HepG2 (cell line): ENCODE data around the gene TTYH1. TPM values are rescaled to one million over a fixed set of nuclear protein-coding genes. Genes with fewer than 3 reads are reported as not detected.

ENCODE experiments used
- ELF1 ChIP-seq: sonication (generic); formaldehyde crosslinking; IDR thresholded peaks from 2 replicates; pipeline ENCODE4 v1.4.0; 2020; ENCODE audit warnings: missing genetic modification reagents
- FOSL2 ChIP-seq: sonication (generic); formaldehyde crosslinking; IDR thresholded peaks from 2 replicates; pipeline ENCODE4 v1.4.0; 2020; ENCODE audit warnings: missing genetic modification reagents
- FOXJ3 ChIP-seq: sonication (generic); formaldehyde crosslinking; IDR thresholded peaks from 2 replicates; pipeline ENCODE4 v1.4.0; 2020; ENCODE audit warnings: missing genetic modification reagents, mild to moderate bottlenecking, borderline replicate concordance
- GABPA ChIP-seq, 2 experiments: IDR thresholded peaks; 2 replicates each; pipeline ENCODE4 v1.6.1; 2011 to 2016; ENCODE audit warnings: low read depth in 2 of 2, low read length in 1 of 2, missing biosample characterization in 1 of 2, missing genetic modification characterization in 1 of 2
- HBP1 ChIP-seq: IDR thresholded peaks from 2 replicates; pipeline ENCODE4 v1.6.1; 2016; ENCODE audit warnings: low read depth, control low read depth
- HMG20A ChIP-seq: IDR thresholded peaks from 2 replicates; pipeline ENCODE4 v1.6.1; 2016; ENCODE audit warnings: borderline replicate concordance
- KDM5A ChIP-seq: fragments of 200-600 bp; sonication (generic); IDR thresholded peaks from 2 replicates; pipeline ENCODE4 v1.7.0; 2018; ENCODE audit warnings: antibody characterized with exemption, mild to moderate bottlenecking, low read length, borderline replicate concordance
- LCORL ChIP-seq, 2 experiments: fragments of 450-650 bp in 1 of 2; sonication (generic) in 1 of 2; formaldehyde crosslinking in 1 of 2; IDR thresholded peaks; 2 replicates each; pipeline versions ENCODE4 v1.5.0 to v1.6.1; 2017 to 2020; ENCODE audit warnings: antibody characterized with exemption in 1 of 2, missing genetic modification reagents in 1 of 2
- NCOR1 ChIP-seq: fragments of 200-600 bp; sonication (generic); IDR thresholded peaks from 2 replicates; pipeline ENCODE4 v1.7.0; 2017; ENCODE audit warnings: antibody characterized with exemption, low read length, borderline replicate concordance
- NFATC3 ChIP-seq: sonication (generic); formaldehyde crosslinking; IDR thresholded peaks from 2 replicates; pipeline ENCODE4 v1.5.1; 2020; ENCODE audit warnings: mild to moderate bottlenecking, missing genetic modification reagents
- NFIB ChIP-seq: sonication (generic); formaldehyde crosslinking; IDR thresholded peaks from 2 replicates; pipeline ENCODE4 v1.9.0; 2021; ENCODE audit warnings: missing genetic modification reagents, mild to moderate bottlenecking, borderline replicate concordance
- ZMYM3 ChIP-seq: sonication (generic); formaldehyde crosslinking; IDR thresholded peaks from 2 replicates; pipeline ENCODE4 v1.5.1; 2020; ENCODE audit warnings: mild to moderate bottlenecking, missing genetic modification reagents
- ZNF124 ChIP-seq: sonication (generic); formaldehyde crosslinking; IDR thresholded peaks from 2 replicates; pipeline ENCODE4 v1.4.0; 2020; ENCODE audit warnings: missing genetic modification reagents
- ZNF138 ChIP-seq: sonication (generic); formaldehyde crosslinking; IDR thresholded peaks from 2 replicates; pipeline ENCODE4 v1.5.0; 2020; ENCODE audit warnings: mild to moderate bottlenecking, low read depth, missing genetic modification reagents
- ZNF251 ChIP-seq: sonication (generic); formaldehyde crosslinking; IDR thresholded peaks from 2 replicates; pipeline ENCODE4 v1.9.0; 2021; ENCODE audit warnings: mild to moderate bottlenecking, missing genetic modification reagents
- ZNF513 ChIP-seq: sonication (generic); formaldehyde crosslinking; conservative IDR thresholded peaks from 2 replicates; pipeline ENCODE4 v1.5.0; 2020; ENCODE audit warnings: missing genetic modification reagents
- ZNF530 ChIP-seq: sonication (generic); formaldehyde crosslinking; IDR thresholded peaks from 2 replicates; pipeline ENCODE4 v1.5.0; 2020; ENCODE audit warnings: low read depth, mild to moderate bottlenecking, missing genetic modification reagents
- ZNF629 ChIP-seq: sonication (generic); formaldehyde crosslinking; conservative IDR thresholded peaks from 2 replicates; pipeline ENCODE4 v1.5.0; 2020; ENCODE audit warnings: missing genetic modification reagents
- ZNF703 ChIP-seq: sonication (generic); formaldehyde crosslinking; IDR thresholded peaks from 2 replicates; pipeline ENCODE4 v1.5.1; 2020; ENCODE audit warnings: missing genetic modification reagents, mild to moderate bottlenecking, moderate library complexity, borderline replicate concordance
- ZNF724P ChIP-seq: sonication (generic); formaldehyde crosslinking; IDR thresholded peaks from 2 replicates; pipeline ENCODE4 v1.8.0; 2022; ENCODE audit warnings: missing genetic modification reagents, borderline replicate concordance
- ZNF775 ChIP-seq: sonication (generic); formaldehyde crosslinking; IDR thresholded peaks from 2 replicates; pipeline ENCODE4 v1.4.0; 2020; ENCODE audit warnings: missing genetic modification reagents, mild to moderate bottlenecking, moderate library complexity, borderline replicate concordance
- polyA plus RNA-seq, 8 experiments: library from polyadenylated mRNA; depleted of rRNA in 3 of 8; stranded (reverse) in 7 of 8; unstranded in 1 of 8; fragments of >200 nt; fragmentation: Illumina TruSeq in 4 of 8; extraction: Trizol in 4 of 8; gene quantifications; 2 replicates each; pipeline versions ENCODE4 v1.2.1 to v1.2.3, GENCODE V29; 2011 to 2016; ENCODE audit warnings: low read depth in 4 of 8, missing spikeins in 1 of 8, mixed read lengths in 1 of 8; ENCODE audit not compliant: insufficient read depth in 1 of 8
- total RNA-seq, 5 experiments: library from RNA; depleted of rRNA; stranded (reverse); fragments of >200 nt; fragmentation: Illumina TruSeq; extraction: Trizol; gene quantifications; 2 replicates each; pipeline ENCODE4 v1.2.3, GENCODE V29; 2016; ENCODE audit warnings: low read depth in 1 of 5
- TF ChIP-seq, protein P1 (sequence below): sonication (generic); formaldehyde crosslinking; IDR thresholded peaks from 2 replicates; pipeline ENCODE4 v1.8.1; 2023; ENCODE audit warnings: mild to moderate bottlenecking, missing genetic modification reagents
- TF ChIP-seq, protein P2 (sequence below): sonication (generic); formaldehyde crosslinking; IDR thresholded peaks from 2 replicates; pipeline ENCODE4 v1.4.0; 2020; ENCODE audit warnings: mild to moderate bottlenecking, low read depth, missing genetic modification reagents

TTYH1 gene
- total and polyA plus RNA-seq, 2 of the 13 experiments (the other 11 are each of a cell fraction or from before 2014, with no cell fraction given), result 6.9 to 19.9 TPM

DNA sequence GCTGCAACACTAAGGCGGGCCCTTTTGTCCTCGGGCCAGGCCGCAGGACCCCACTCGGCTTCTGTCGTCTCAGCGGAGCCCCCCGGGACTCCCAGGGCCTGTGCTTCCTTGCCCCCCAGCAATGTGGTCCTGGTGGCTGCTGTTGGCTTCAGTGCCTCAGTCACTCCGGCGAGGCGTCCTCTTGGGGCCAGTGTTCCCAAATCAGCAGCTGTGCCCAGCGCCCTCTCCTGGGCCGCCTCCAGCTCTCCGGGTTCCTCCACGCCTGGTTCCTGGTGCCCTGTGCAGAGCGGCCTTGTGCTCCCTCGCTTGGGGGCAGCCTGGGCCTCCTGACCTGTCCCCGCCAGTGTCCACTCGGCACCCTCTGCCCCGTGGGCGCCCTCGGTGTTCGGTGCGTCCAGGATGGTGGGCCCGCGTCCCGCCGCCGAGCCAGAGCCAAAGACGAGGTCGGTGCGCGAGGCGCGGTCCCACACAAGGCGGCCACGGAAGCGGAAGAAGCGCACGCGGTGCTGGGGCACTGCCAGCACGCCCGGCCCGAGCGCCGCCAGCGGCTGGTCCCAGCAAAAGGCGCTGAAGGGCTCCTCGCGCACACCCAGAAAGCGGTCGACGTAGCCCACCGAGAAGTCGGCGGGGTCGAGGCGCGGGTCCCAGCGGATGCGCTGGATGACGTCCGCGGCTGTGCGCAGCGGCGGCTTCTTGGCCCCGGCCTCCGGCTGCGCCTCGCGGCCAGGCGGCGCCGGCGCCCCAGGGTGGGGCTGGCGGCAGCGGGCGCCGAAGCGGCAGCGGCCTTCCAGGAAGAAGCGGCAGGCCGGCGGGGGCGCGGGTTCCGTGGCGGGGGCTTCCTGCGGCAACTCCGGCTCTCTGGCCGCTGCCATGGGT is 47.6 kb downstream of the TTYH1 start (continued):
- TF ChIP-seq ZNF530 (CRISPR knock-in tag) (peak; percentile 45; the same call in 1 of the 2 replicates), NFIB (CRISPR knock-in tag) (peak; percentile 74; the same call in 1 of the 2 replicates), ZNF138 (peak; percentile 75), ZNF251 (CRISPR knock-in tag) (peak; percentile 84; the same call in 1 of the 2 replicates), ZNF703 (CRISPR knock-in tag) (peak; percentile 60; the same call in 1 of the 2 replicates), ELF1 (no peak; the same call in none of the 2 replicates), FOSL2 (CRISPR knock-in tag) (peak; percentile 48), HBP1 (CRISPR knock-in tag) (no peak), KDM5A (no peak), ZNF629 (CRISPR knock-in tag) (peak; percentile 33; the same call in 1 of the 2 replicates), NCOR1 (no peak), ZMYM3 (no peak), ZNF724P (CRISPR knock-in tag) (peak; percentile 91; the same call in 1 of the 2 replicates), ZNF124 (no peak; the same call in 1 of the 2 replicates), HMG20A (no peak), GABPA (IDR thresholded peaks at IDR 0.05; ENCODE audit: low read depth, low read length) (0 out of 2 replicates have a peak, but pooled peaks have one; percentile 32), GABPA (CRISPR knock-in tag; IDR thresholded peaks at IDR 0.05; ENCODE audit: low read depth) (no peak), LCORL (IDR thresholded peaks at IDR 0.05) (no peak), LCORL (CRISPR knock-in tag; IDR thresholded peaks at IDR 0.05) (peak; percentile 79), NFATC3 (CRISPR knock-in tag) (no peak), ZNF513 (CRISPR knock-in tag) (0 out of 2 replicates have a peak, but pooled peaks have one; percentile 80), FOXJ3 (no peak), ZNF775 (no peak)
- TF ChIP-seq, protein P1, sequence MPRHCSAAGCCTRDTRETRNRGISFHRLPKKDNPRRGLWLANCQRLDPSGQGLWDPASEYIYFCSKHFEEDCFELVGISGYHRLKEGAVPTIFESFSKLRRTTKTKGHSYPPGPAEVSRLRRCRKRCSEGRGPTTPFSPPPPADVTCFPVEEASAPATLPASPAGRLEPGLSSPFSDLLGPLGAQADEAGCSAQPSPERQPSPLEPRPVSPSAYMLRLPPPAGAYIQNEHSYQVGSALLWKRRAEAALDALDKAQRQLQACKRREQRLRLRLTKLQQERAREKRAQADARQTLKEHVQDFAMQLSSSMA (CRISPR knock-in tag), result no peak; the same call in 1 of the 2 replicates
- TF ChIP-seq, protein P2, sequence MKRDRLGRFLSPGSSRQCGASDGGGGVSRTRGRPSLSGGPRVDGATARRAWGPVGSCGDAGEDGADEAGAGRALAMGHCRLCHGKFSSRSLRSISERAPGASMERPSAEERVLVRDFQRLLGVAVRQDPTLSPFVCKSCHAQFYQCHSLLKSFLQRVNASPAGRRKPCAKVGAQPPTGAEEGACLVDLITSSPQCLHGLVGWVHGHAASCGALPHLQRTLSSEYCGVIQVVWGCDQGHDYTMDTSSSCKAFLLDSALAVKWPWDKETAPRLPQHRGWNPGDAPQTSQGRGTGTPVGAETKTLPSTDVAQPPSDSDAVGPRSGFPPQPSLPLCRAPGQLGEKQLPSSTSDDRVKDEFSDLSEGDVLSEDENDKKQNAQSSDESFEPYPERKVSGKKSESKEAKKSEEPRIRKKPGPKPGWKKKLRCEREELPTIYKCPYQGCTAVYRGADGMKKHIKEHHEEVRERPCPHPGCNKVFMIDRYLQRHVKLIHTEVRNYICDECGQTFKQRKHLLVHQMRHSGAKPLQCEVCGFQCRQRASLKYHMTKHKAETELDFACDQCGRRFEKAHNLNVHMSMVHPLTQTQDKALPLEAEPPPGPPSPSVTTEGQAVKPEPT (CRISPR knock-in tag), result no peak
